K562 (cell line): Measurements from ENCODE around the gene SPRYD3. TPM values are rescaled to one million over a fixed set of nuclear protein-coding genes. Genes with fewer than 3 reads are reported as not detected.
A peak's percentile ranks its signal among the peaks of the same experiment; 100 is the strongest.

ENCODE experiments used
- ARID2 ChIP-seq: fragments of 450-650 bp; IDR thresholded peaks from 2 replicates; pipeline ENCODE4 v1.6.1; 2017; ENCODE audit warnings: antibody characterized with exemption, mild to moderate bottlenecking
- BHLHE40 ChIP-seq: IDR thresholded peaks from 2 replicates; pipeline ENCODE4 v1.6.1; 2011; ENCODE audit warnings: low read length, improper control_type of control experiment
- CHCHD3 ChIP-seq: fragments of 250-450 bp; sonication (Bioruptor Pico); IDR thresholded peaks from 2 replicates; pipeline ENCODE4 v2.1.2; 2022; ENCODE audit warnings: mild to moderate bottlenecking
- CREM ChIP-seq: IDR thresholded peaks from 2 replicates; pipeline ENCODE4 v1.6.1; 2014; ENCODE audit warnings: antibody characterized with exemption, low read depth
- ETV1 ChIP-seq: fragments of 450-650 bp; conservative IDR thresholded peaks from 2 replicates; pipeline ENCODE4 v1.6.1; 2016; ENCODE audit warnings: missing genetic modification characterization, control low read depth, low read depth, missing compliant biosample characterization
- FOSL1 ChIP-seq: fragments of 200-800 bp; sonication (Bioruptor generic); conservative IDR thresholded peaks from 2 replicates; pipeline ENCODE4 v1.6.1; 2016; ENCODE audit warnings: missing genetic modification characterization, missing compliant biosample characterization
- FOXK2 ChIP-seq, 2 experiments: fragments of 450-650 bp; IDR thresholded peaks in 1 of 2; conservative IDR thresholded peaks in 1 of 2; 2 replicates each; pipeline ENCODE4 v1.6.1; 2016; ENCODE audit warnings: low read depth in 2 of 2, mild to moderate bottlenecking in 1 of 2
- GTF2A2 ChIP-seq: IDR thresholded peaks from 2 replicates; pipeline ENCODE4 v1.6.1; 2016; ENCODE audit warnings: mild to moderate bottlenecking, missing genetic modification characterization, missing compliant biosample characterization
- HOXB6 ChIP-seq: fragments of 250-450 bp; sonication (Bioruptor Pico); IDR thresholded peaks from 2 replicates; pipeline ENCODE4 v1.5.1; 2022; ENCODE audit warnings: mild to moderate bottlenecking, borderline replicate concordance
- MTF1 ChIP-seq: fragments of 250-450 bp; sonication (Bioruptor Pico); IDR thresholded peaks from 2 replicates; pipeline ENCODE4 v1.9.0; 2021; ENCODE audit warnings: moderate library complexity, mild to moderate bottlenecking, inconsistent platforms, borderline replicate concordance
- RBM14 ChIP-seq: fragments of 200-400 bp; formaldehyde crosslinking; IDR thresholded peaks from 2 replicates; pipeline ENCODE4 v1.6.1; 2018; ENCODE audit warnings: low read depth, mild to moderate bottlenecking, low read length, moderate library complexity, borderline replicate concordance; ENCODE audit not compliant: insufficient read depth
- RNF2 ChIP-seq: sonication (generic); IDR thresholded peaks from 2 replicates; pipeline ENCODE4 v1.6.1; 2016
- SMARCA5 ChIP-seq: fragments of 450-650 bp; IDR thresholded peaks from 2 replicates; pipeline ENCODE4 v1.6.1; 2016
- SMARCB1 ChIP-seq: IDR thresholded peaks from 2 replicates; pipeline ENCODE4 v1.6.1; 2011; ENCODE audit warnings: improper control_type of control experiment, low read depth; ENCODE audit not compliant: insufficient read length
- STAG1 ChIP-seq: sonication (generic); formaldehyde crosslinking; IDR thresholded peaks from 2 replicates; pipeline ENCODE4 v1.5.0; 2020; ENCODE audit warnings: missing genetic modification reagents, borderline replicate concordance
- TFAM ChIP-seq: fragments of 250-450 bp; sonication (Bioruptor Pico); conservative IDR thresholded peaks from 2 replicates; pipeline ENCODE4 v1.5.0; 2021; ENCODE audit warnings: mild to moderate bottlenecking, moderate library complexity
- TOE1 ChIP-seq, 2 experiments: fragments of 450-650 bp in 1 of 2; sonication (generic) in 1 of 2; formaldehyde crosslinking in 1 of 2; IDR thresholded peaks; 2 replicates each; pipeline versions ENCODE4 v1.7.1 to v1.8.0; 2016 to 2022; ENCODE audit warnings: borderline replicate concordance in 2 of 2, mild to moderate bottlenecking in 2 of 2, antibody characterized with exemption in 1 of 2, inconsistent platforms in 1 of 2, low read depth in 1 of 2, missing genetic modification reagents in 1 of 2, moderate library complexity in 1 of 2
- ZNF830 ChIP-seq: fragments of 250-450 bp; sonication (Bioruptor Pico); IDR thresholded peaks from 2 replicates; pipeline ENCODE4 v1.5.0; 2021; ENCODE audit warnings: mild to moderate bottlenecking
- polyA plus RNA-seq, 8 experiments: library from polyadenylated mRNA; depleted of rRNA in 4 of 8; stranded (reverse) in 5 of 8; unstranded in 3 of 8; fragments of >200 nt; fragmentation: Nextera tagmentation in 2 of 8; fragmentation: Illumina TruSeq in 1 of 8; extraction: Ambion mirVana in 2 of 8; extraction: Trizol in 1 of 8; gene quantifications; 2 replicates each; pipeline versions ENCODE4 v1.2.1 to v1.2.3, GENCODE V29; 2011 to 2014; ENCODE audit warnings: inconsistent platforms in 1 of 8, missing spikeins in 1 of 8
- total RNA-seq, 7 experiments: library from RNA; depleted of rRNA in 6 of 7; stranded (reverse); fragments of >200 nt in 6 of 7; fragmentation: Illumina TruSeq in 2 of 7; extraction: Trizol in 2 of 7; gene quantifications; 2 replicates each; pipeline versions ENCODE4 v1.2.1 to v1.2.3, GENCODE V29; 2011 to 2021; ENCODE audit warnings: low replicate concordance in 1 of 7
- TF ChIP-seq, protein P1 (sequence below), 2 experiments: fragments of 450-650 bp; formaldehyde crosslinking in 1 of 2; IDR thresholded peaks; 2 replicates each; pipeline versions ENCODE4 v1.4.0 to v1.6.1; 2014 to 2020; ENCODE audit warnings: mild to moderate bottlenecking in 2 of 2, borderline replicate concordance in 1 of 2, low read depth in 1 of 2

The SPRYD3 gene
- total and polyA plus RNA-seq, 9 of the 15 experiments (the other 6 are each of a cell fraction or from before 2014, with no cell fraction given) = 1.5 to 13.6 (median 7.6) TPM

DNA sequence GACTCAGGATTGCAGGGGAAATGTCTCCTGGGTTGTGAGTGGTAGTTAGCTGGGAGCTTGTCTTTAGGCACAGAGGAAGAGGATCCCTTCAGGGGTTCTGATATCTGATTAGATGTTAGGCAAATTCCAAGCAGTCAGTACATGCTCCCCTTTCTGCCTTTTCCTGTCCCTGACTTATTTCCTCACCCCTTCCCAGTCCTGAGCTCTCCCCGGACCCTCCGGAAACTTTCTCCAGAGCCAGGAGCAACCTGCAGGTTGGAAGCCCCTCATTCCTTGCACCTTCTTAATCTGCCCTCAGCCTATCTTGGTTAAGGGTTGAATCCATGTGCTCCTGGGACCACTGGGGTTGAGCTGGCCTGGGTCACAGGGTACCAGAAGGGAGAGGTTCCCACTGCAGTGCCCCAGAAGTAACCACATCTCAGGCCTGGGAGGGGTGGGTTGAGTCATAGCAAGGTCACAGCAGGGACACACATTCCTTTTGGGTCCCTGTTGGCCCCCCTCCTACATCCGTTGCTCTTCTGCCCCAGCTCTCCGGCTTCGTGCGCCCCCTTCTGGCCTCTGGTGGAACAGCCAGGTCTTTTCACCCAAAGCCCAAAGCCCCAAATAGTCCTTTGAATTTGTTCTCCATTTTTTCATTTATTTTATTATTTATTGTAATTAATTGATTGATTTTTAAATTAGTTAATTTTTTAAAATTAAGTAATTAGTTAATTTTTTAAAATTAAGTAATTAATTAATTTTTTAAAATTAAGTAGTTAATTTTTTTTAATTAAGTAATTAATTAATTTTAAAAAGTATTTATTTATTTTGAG, 20.1 kb upstream of the SPRYD3 start (continued):
- TF ChIP-seq, protein P1, sequence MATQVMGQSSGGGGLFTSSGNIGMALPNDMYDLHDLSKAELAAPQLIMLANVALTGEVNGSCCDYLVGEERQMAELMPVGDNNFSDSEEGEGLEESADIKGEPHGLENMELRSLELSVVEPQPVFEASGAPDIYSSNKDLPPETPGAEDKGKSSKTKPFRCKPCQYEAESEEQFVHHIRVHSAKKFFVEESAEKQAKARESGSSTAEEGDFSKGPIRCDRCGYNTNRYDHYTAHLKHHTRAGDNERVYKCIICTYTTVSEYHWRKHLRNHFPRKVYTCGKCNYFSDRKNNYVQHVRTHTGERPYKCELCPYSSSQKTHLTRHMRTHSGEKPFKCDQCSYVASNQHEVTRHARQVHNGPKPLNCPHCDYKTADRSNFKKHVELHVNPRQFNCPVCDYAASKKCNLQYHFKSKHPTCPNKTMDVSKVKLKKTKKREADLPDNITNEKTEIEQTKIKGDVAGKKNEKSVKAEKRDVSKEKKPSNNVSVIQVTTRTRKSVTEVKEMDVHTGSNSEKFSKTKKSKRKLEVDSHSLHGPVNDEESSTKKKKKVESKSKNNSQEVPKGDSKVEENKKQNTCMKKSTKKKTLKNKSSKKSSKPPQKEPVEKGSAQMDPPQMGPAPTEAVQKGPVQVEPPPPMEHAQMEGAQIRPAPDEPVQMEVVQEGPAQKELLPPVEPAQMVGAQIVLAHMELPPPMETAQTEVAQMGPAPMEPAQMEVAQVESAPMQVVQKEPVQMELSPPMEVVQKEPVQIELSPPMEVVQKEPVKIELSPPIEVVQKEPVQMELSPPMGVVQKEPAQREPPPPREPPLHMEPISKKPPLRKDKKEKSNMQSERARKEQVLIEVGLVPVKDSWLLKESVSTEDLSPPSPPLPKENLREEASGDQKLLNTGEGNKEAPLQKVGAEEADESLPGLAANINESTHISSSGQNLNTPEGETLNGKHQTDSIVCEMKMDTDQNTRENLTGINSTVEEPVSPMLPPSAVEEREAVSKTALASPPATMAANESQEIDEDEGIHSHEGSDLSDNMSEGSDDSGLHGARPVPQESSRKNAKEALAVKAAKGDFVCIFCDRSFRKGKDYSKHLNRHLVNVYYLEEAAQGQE (IDR thresholded peaks at IDR 0.05; ENCODE audit: borderline replicate concordance) = peak; percentile 87
- TF ChIP-seq, protein P1 (CRISPR knock-in tag; IDR thresholded peaks at IDR 0.05; ENCODE audit: low read depth) = 0 out of 2 replicates have a peak, but pooled peaks have one; percentile 37
- TF ChIP-seq TOE1 (IDR thresholded peaks at IDR 0.05; ENCODE audit: borderline replicate concordance) (peak; percentile 17; the same call in 1 of the 2 replicates), TOE1 (CRISPR knock-in tag; IDR thresholded peaks at IDR 0.05; ENCODE audit: borderline replicate concordance, low read depth) (no peak), HOXB6 (CRISPR knock-in tag) (no peak), SMARCB1 (no peak), ZNF830 (0 out of 2 replicates have a peak, but pooled peaks have one; percentile 44), FOSL1 (tag) (peak; percentile 90), RNF2 (0 out of 2 replicates have a peak, but pooled peaks have one; percentile 30), TFAM (CRISPR knock-in tag) (no peak), SMARCA5 (no peak), BHLHE40 (0 out of 2 replicates have a peak, but pooled peaks have one; percentile 41), ARID2 (peak; percentile 79; the same call in 1 of the 2 replicates), STAG1 (peak; percentile 23; the same call in 1 of the 2 replicates), MTF1 (CRISPR knock-in tag) (no peak), FOXK2 (conservative IDR thresholded peaks at IDR 0.05 in 1 of 2, IDR thresholded peaks at IDR 0.05 in 1 of 2; ENCODE audit: low read depth in 2 of 2) (peak in 1 of 2 experiments; percentile 35; a peak in 1 of 4 replicates), RBM14 (no peak), ETV1 (peak; percentile 83), CHCHD3 (no peak), GTF2A2 (tag) (no peak), CREM (peak; percentile 67)
